ENCODE measurements around the gene ACOX1.
"Not testable (repeated sequence)": the region's sequence is repeated elsewhere in the genome, so short reads cannot be mapped to it uniquely, and the experiment has no call there.

ACOX1 gene

DNA sequence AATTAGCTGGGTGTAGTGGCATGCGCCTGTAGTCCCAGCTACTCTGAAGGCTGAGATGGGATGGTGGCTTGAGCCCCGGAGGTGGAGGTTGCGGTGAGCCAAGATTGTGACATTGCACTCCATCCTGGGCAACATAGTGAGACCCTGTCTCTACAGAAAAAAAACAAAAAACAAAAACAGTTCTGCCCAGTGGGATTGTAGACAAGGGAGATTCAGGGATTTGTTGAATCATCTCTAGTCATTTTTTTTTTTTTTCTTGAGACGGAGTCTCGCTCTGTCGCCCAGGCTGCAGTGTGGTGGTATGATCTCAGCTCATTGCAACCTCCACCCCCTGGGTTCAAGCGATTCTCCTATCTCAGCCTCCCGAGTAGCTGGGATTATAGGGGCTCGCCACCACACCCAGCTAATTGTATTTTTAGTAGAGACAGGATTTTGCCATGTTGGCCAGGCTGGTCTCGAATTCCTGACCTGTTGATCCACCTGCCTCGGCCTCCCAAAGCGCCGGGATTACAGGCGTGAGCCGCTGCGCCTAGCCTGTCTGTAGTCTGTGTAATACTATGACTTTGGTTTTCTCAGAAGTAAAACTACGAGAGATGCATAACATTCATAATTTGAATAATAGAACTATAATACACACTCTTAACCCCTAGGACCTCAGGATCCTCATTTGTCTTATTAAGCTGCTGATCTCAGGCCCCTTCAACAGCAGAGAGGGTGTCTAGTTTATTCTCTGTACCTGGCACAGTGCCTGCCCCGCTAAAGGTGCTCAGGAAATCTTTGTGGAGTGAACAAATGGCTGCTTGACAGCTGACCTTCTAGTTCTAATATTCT lies 1.4 kb upstream of the ACOX1 start:
- DNase-seq, result no peak

DNA sequence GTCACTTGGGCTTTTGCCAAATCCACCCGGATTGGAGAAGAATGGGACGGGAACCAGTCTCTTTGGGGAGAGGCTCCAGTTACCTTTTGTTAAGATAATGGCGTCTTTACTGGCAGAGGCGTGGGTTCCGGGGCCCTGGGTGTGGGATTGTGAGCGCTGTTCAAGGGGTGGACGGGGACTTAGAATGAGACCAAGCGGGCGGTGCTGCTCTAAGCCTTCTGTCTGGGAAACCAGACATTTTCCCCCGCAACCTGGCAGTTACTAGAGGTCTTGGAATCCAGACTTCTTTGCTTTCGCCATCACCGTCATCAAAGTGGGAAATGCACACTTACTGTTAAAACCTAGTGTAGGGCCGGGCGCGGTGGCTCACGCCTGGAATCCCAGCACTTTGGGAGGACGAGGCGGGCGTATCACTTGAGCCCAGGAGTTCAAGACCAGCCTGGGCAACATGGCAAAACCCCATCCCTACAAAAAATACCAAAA lies 780 bp upstream of the ACOX1 start:
- DNase-seq, result no peak

DNA sequence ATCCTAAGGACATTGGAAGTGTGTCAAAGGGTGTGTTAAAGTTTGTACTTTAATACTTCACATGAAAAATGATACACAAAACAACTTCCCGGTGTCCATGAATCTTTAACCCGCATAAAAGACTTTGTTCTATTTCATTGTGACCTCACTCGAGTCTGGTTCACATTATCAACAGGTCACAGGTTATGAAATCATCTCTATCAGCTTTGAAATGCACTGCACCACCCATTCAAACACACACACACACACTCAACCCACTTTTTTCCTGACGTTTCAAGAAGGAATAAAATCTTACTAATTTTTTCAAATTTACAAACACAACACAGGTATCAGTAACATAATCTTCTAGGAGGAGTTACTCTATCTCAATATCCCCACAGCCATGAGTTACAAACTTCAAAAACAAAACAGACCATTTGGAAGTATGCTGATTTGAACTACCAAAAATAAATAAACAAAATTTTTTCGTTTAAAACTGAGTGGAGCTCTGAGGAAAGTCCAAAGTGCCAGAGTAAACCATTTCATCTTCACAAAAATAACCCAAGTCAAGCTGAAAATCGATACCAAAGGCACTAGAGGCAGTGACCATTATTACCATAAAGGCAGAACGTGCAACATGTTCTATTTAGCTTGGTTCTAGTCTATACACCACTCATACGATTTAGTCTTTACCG lies 2.7 kb downstream of the ACOX1 start:
- DNase-seq, result no peak

DNA sequence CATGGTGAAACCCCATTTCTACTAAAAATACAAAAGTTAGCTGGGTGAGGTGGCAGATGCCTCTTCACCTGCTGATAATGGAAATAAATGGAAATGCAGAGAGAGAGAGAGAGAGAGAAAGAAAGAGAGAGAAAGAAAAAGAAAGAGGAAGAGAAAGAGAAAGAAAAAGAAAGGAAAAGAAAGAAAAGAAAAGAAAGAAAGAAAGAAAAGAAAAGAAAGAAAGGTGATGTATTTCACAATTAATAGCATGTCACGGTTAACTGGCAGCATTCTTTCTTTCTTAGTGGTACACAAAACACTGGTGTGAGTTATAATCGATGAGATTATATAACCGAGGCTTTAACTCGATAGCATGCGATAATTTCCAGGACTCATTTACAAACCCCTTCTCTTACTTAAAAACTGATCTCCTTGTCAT lies 3.2 kb downstream of the ACOX1 start:
- no peak for DNase-seq

DNA sequence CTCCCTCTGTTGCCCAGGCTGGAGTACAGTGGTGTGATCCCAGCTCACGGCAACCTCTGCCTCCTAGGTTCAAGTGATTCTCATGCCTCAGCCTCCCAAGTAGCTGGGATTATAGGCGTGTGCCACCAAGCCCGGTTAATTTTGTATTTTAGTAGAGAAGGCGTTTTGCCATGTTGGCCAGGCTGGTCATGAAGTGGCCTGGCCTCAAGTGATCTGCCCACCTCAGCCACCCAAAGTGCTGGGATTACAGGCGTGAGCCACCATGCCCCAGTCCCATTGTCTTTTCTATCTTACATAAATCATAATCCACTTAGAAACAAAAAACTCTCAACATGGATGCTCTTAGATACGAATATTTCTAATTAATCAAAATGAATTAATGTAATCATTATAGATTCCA lies 3.8 kb downstream of the ACOX1 start:
- not testable (repeated sequence) for DNase-seq

DNA sequence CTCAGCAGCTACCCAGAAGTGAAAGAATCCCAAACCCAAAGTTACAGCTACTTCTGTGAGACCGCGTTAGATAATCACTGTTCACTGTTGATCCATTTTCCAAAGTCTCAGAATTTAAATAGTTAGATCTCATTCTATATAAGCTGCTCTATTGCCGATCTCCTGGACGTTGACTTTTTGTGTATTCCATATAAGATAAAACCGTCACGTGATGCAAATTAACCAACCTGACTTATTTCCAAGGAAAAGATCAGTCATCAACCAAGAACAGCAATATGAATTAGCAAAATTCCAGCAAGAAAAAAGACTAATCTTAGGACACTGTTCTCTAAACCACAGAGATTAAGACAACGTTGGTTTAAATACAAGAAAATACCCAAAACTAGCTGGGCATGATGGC lies 8.3 kb downstream of the ACOX1 start:
- no peak for DNase-seq

DNA sequence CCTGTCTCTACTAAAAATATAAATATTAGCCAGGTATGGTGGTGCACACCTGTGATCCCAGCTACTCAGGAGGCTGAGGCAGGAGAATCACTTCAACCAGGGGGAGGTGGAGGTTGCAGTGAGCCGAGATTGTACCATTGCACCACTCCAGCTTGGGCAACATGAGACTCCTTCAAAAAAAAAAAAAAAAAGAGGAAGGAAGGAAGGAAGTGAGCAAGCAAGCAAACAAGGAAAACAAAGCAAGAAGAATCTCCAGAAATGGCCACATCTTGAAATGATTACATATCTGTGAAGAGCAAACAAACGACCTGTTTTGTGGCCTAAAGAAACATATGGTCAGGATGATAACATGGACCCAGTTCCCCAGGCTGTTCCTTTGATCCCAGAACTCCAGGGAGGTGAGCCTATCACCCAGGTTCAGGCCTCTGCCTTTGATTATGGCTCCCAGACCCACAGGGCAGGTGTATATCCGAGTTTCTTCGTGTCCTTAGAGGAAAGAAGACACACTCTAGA lies 8.9 kb downstream of the ACOX1 start:
- DNase-seq, result no peak

DNA sequence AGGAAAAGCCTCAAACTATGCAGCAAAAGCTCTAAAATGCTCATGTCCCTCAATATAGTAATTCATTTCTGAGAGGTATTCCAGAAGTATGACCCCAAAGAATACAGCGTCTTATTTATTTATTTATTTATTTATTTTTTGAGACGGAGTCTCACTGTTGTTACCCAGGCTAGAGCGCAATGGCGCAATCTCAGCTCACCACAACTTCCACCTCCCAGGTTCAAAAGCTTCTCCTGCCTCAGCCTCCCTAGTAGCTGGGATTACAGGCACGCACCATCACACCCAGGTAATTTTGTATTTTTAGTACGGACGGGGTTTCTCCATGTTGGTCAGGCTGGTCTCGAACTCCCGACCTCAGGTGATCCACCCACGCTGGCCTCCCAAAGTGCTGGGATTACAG lies 9.9 kb downstream of the ACOX1 start:
- DNase-seq, result not testable (repeated sequence)

DNA sequence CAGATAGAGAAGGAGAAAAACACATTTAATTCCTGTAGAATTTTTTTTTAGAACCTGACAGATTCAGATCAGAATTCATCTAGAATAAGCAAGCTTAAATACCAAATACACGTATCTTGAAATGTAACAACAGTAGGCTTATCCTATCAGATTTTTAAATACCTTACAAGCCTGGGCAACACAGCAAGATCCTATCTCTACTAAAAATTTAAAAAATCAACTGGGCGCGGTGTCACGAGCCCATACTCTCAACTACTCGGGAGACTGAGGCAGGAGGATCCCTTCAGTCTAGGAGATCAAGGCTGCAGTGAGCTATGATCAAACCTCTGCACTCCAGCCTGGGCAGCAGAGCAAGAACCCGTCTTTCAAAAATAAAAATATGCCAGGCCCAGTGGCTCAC lies 13.5 kb downstream of the ACOX1 start:
- no peak for DNase-seq

DNA sequence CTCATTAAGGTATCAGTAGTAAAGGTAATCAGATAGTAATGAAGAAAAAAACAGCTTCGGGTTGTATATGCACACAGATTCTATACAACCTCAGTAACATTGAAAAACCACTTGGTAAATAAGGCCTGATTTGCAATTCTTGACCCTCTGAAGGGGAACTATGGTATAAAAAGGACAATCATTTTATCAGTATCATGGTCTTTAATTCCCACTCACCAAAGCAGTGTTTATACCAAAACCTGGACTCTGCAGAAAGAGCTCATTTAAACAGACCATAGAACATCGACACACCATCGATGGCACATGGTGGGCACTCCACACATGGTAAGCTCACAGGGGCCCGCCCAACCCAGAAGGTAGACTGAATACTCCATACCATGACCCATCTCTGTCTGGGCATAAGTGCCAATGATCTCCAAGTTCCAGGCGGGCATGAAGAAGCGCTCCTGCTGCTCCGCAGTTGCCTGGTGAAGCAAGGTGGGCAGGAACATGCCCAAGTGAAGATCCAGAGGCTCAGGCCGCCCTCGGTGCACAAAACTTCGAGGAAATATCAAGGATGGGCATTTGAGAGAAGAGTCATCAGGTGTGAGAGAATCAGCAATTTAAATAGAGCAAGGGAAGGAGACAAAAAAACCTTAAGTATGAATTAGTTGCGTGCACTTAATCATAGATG lies 19.0 kb downstream of the ACOX1 start:
- DNase-seq, result no peak

DNA sequence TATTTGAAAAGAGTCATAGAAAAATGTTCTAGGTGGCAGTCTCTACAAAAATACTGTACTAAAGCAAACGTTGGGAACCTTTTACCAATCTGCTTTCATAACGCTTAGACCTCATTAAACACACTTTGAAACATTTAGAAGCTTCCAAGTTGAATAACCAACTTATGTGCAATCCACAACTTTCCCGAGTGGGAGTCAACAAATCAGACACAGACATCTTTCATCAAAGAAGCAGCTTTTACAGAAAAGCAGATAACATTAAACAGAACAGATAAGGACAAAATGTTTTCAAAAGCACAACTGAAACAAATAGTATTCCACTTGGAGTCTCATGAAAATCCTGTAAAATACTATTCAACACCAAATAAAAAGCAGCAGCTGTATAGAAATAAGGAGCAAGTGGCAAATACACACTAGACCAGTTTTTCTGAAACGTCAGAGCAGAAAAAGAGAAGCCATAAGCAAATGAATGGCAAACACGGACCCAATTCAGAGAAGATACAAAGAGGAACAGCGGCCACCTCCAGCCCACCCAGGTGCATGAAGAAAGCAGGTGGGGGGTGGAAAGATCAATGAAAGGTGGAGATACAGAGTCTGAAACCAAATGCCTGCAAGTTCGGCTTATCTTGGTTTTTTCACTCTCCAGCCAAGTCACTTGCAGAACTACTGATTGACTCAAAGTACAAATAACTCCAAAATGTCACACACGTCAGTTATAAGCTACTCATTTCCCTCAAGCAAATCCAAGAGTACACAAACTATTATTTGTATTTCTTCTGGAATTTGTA lies 19.7 kb downstream of the ACOX1 start:
- no peak for DNase-seq

DNA sequence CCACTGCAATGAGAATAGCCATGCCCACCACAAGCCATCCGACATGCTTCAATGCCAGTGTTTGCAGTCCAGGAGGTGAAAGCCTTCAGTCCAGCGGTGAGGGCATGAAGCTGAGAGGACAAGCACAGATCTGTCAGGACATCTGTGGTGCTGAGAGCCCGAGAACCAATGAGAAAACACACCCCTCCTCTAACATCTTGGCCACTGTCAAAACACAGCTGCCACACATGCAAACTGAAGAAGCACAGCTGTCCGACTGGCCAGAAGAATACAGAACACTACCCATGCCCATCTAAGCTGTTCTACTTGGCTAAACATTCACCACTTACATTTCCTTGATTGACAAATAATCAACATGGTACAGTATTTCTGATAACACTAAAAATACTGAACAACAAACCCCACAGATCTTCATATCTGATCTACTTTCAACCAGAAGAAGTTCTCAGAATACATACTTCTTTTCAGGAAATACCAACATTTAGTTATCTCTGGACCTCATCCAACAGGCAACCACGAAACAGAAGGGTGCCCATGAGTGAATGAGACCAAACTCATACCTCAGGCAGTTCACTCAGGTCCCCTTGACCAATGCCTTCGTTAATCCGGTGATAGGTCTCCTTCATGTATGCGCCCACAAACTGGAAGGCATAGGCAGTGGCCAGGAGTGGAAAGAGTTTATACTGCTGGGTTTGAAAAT lies 28.0 kb downstream of the ACOX1 start:
- DNase-seq, result no peak

DNA sequence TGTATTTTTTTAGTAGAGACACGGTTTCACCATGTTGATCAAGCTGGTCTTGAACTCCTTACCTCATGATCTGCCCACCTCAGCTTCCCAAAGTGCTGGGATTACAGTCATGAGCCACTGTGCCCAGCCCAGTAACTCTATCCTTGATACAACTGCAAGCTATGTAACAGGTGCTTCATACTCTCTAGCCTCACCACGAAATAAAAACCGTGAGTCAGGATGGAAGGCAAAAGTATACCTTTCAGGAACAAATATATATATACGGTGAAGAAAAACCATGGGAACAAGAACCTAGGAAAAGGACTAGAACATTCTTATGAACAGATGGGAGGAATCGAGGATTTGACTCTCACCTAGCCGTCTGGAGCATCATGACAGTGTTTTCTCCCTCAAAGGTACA lies 28.5 kb downstream of the ACOX1 start:
- DNase-seq, result no peak

DNA sequence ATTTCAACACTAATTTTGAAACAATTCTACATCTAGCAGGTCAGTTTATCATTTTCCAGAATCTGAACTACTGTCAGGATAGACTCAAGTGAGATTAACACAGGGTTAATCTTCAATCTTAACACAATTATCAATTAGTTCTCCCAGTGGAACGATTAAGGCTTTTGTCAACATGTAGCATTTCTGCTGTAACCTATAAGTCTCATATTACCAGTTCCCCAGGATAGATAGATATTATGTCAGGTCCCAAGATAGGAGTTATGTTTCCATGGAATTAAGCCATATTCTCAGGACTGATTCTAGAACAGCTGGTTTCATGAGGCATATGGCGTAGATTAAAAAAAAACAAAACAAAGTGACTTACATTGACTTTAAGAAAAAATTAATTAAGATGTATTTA lies 33.8 kb downstream of the ACOX1 start:
- DNase-seq, result no peak

DNA sequence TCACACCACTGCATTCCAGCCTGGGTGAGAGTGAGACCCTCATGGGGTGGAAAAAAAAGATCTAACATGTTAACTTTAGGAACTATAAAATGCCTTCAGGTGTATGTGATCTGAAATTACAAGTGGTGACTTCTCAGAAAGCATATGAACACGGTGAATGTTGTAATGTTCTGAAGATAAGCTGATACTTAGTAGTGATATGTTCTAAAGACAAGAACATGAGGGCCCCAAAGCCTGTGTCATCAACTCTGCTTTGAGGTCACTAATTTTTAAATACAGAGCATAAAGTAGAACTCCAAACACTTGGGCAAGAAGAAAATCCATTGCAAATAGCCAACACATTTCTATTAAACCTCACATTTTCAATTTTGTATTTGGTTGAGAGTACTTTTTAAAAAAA lies 35.5 kb downstream of the ACOX1 start:
- DNase-seq, result no peak

DNA sequence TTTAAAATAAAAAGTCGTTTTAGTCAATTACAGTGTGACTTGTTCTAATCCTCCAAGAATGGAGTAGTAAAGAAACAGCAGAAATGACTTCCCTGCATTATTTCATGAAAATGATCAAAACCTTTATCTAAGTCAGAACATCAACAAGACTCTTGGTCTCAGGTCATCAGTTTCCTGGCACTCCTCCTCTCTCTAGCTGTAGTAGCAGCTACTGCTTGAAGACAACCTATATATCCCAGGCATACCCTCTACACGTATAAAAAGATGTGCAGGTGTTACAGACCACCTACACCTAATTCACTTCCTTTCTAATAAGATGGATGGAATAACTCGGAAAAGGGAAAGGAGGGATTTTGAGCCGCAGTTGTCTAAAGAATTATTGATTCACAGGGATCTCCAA lies 36.5 kb downstream of the ACOX1 start:
- DNase-seq, result no peak

DNA sequence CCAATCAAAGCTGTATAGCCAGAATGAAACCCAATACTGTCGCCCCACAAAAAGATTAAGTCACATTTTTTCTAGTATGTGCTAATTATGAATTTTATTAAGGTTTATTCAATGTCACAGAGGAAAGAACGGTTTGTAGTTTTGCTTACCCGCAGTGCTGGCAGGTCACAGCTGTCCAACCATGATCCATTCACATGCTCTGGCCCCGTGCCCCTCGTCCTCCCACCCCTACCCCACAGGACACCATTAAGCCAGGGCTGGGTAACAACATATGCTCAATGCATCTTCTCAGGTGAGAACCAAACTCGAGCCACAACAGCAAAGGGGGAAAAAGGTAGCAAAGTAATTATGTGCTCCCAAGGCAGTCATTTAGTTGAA lies 37.5 kb downstream of the ACOX1 start:
- DNase-seq, result no peak

DNA sequence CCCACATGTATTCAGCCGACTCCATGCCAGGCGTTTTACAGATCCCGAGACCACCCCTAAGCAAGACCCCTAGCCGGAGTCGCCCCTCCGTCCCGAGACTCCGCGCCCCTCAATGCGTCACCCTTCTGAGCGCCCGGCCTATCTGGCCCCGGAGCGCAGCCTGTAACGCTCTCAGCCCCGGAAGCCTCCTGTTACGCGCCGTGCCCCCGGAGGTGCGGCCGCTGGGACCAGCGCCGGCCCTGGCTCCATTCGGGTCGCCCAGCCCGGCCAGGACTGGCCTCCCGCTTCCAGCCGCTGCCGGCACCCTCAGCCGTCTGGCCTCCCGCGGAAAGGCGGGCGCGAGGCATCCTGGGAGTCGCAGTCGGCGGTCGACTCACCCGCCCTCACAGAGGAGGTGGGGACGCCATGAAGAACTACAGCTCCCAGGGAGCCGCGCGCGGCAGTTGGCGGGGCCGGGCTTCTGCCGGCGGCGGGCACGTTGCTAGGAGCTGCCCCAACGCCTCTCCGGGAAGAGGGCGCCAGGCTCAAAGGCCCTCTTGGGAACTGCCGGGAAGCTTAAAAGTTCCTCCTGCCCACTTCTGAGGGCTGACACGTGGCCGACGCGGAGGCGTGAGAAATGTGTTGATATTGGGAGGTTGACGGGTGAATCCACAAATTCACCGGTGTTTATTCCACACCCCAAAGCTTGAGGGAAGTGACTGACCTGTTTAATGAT lies 38.1 kb downstream of the ACOX1 start, which contains the start of gene FBF1:
Gene FBF1, minus strand, starts transcription at position 316 of the 715 bp plus-strand sequence. CDS start 2,893 bp downstream, outside the sequence.
- peak; percentile 76 for DNase-seq

DNA sequence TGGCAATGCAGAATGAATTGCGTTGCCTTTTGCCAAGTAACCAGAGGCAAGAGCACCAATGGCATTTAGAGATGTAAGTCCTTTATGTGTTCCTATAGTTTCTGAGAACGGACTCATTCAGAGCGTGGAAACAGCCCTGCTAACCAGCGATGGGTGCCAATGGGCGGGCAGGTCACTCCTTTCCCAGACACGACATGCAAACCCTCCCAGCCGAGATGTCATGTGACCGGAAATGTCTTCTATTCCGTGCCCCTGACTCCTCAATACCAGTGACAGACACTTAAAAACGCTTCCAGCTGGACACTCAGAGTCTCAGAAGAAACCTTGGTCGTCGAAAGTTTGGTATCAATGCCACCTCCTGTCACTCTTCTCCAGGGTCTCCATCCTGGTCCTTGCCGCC lies 41.3 kb downstream of the ACOX1 start:
- DNase-seq, result no peak

DNA sequence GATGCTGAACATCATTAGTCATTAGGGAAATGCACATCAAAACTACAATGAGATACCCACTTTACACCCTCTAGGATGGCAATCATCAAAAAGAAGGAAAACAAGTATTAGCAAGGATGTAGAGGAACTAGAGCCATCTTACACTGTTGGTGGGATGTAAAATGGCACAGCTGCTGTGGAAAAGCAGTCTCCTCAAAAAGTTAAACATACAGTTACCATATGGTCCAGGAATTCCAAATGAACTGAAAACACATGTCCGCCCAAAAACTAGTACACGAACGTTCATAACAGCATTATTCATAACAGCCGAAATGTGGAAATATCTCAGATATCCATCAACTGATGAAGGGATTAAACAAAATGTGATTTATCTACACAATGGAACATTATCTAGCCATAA lies 45.2 kb downstream of the ACOX1 start:
- no peak for DNase-seq

DNA sequence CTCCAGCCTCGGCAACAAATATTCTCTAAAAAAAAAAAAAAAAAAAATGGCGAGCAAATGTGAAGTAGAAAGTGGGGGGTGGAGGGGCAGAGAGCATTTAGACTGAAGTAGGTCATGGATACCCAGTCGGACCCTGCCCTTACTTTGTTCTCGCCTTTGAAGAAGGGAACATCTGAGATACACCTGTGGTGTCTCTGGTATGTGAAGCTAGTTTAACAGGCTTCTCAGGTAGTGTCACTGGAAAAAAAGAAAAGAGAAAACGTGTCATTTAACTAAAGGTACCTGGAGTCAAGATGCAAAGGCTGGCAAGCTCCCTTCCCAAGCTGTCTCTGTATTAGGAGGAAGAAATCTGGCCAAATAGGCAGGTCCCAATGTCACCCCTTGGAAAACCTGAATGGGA lies 46.1 kb downstream of the ACOX1 start:
- no peak for DNase-seq

Data from NCI-H1417 treated with DMSO at 0.1 percent for 48 hours (cell line).